Kidney capillary endothelial cell (primary cell): ENCODE measurements around the gene CLINT1.

ENCODE experiments used
- DNase-seq: peaks from one replicate; pipeline ENCODE4 v3.0.0-alpha.2; 2018; ENCODE audit warnings: low spot score

Gene CLINT1

GRCh38 chr5:157820593-157821252 lies 38.2 kb downstream of the CLINT1 start:
- peak; percentile 38 for DNase-seq

- DNase-seq: no peak
Observed at GRCh38 chr5:157819502-157820115, 39.3 kb downstream of the CLINT1 start.

GRCh38 chr5:157818368-157818767 lies 40.6 kb downstream of the CLINT1 start:
- DNase-seq: no peak

GRCh38 chr5:157817928-157818327 lies 41.0 kb downstream of the CLINT1 start:
- DNase-seq: no peak

- no peak for DNase-seq
Observed at GRCh38 chr5:157817387-157817702, 41.6 kb downstream of the CLINT1 start.

- DNase-seq: peak; percentile 24
Observed at GRCh38 chr5:157816682-157817386, 42.1 kb downstream of the CLINT1 start.

- no peak for DNase-seq
Observed at GRCh38 chr5:157812086-157812485, 46.9 kb downstream of the CLINT1 start.

- DNase-seq: no peak
Observed at GRCh38 chr5:157808043-157808442, 50.9 kb downstream of the CLINT1 start.

- no peak for DNase-seq
Observed at GRCh38 chr5:157802736-157803135, 56.2 kb downstream of the CLINT1 start.

GRCh38 chr5:157800137-157800536 lies 58.8 kb downstream of the CLINT1 start:
- DNase-seq: no peak

GRCh38 chr5:157799578-157799977 lies 59.4 kb downstream of the CLINT1 start:
- no peak for DNase-seq

GRCh38 chr5:157793301-157793700 lies 65.6 kb downstream of the CLINT1 start:
- DNase-seq: no peak

- DNase-seq: no peak
Observed at GRCh38 chr5:157785801-157786200, 73.1 kb downstream of the CLINT1 start.

- no peak for DNase-seq
Observed at GRCh38 chr5:157779221-157779620, 79.7 kb downstream of the CLINT1 start.

GRCh38 chr5:157778121-157778805 lies 80.7 kb downstream of the CLINT1 start:
- DNase-seq: no peak

GRCh38 chr5:157772127-157772526 lies 86.8 kb downstream of the CLINT1 start:
- no peak for DNase-seq

- no peak for DNase-seq
Observed at GRCh38 chr5:157770665-157771064, 88.3 kb downstream of the CLINT1 start.

- DNase-seq: no peak
Observed at GRCh38 chr5:157767689-157768088, 91.3 kb downstream of the CLINT1 start.

- DNase-seq: no peak
Observed at GRCh38 chr5:157766902-157767301, 92.0 kb downstream of the CLINT1 start.

GRCh38 chr5:157766442-157766841 lies 92.5 kb downstream of the CLINT1 start:
- DNase-seq: no peak

- DNase-seq: no peak
Observed at GRCh38 chr5:157764531-157764930, 94.4 kb downstream of the CLINT1 start.

- DNase-seq: peak; percentile 65
Observed at GRCh38 chr5:157761690-157762621, 97.0 kb downstream of the CLINT1 start.
